ENCODE measurements around the gene AKAP11.
A peak's percentile ranks its signal among the peaks of the same experiment; 100 is the strongest.
"Not testable (repeated sequence)": the region's sequence is repeated elsewhere in the genome, so short reads cannot be mapped to it uniquely, and the experiment has no call there.

Gene AKAP11, protein sequence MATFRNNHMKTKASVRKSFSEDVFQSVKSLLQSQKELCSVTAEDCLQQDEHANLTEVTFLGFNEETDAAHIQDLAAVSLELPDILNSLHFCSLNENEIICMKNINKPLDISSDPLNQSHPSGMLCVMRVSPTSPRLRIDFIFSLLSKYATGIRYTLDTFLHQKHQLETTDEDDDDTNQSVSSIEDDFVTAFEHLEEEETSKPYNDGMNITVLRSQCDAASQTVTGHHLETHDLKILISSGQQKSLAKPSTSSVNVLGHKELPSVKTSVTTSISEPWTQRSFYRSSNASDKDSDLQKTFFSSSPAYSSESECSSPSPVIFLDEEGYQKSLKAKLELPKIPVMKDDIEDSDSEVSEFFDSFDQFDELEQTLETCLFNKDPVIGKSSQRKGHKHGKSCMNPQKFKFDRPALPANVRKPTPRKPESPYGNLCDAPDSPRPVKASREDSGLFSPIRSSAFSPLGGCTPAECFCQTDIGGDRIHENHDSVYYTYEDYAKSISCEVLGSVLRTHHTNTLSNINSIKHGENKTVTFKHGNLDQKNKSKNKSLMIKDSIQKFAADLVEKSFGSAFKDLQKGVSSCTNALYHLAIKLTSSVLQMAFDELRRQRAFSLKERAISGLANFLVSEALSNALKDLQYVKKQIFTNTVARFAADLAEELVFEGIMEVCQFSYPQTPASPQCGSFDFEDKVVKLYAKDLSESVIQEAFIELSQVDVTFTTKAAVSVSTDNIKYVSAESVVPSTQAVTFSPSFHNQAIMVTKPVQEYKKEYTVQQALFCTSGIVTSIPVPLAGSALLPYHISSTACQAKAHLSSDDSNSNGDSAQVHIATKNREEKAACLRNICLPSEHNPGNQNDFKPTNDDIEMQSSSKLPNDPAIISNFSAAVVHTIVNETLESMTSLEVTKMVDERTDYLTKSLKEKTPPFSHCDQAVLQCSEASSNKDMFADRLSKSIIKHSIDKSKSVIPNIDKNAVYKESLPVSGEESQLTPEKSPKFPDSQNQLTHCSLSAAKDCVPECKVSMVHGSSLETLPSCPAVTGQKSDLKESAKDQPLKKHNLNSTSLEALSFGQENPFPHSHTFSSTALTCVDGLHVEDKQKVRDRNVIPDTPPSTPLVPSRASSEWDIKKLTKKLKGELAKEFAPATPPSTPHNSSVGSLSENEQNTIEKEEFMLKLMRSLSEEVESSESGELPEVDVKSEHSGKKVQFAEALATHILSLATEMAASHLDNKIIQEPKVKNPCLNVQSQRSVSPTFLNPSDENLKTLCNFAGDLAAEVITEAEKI (N-terminal part only)

DNA sequence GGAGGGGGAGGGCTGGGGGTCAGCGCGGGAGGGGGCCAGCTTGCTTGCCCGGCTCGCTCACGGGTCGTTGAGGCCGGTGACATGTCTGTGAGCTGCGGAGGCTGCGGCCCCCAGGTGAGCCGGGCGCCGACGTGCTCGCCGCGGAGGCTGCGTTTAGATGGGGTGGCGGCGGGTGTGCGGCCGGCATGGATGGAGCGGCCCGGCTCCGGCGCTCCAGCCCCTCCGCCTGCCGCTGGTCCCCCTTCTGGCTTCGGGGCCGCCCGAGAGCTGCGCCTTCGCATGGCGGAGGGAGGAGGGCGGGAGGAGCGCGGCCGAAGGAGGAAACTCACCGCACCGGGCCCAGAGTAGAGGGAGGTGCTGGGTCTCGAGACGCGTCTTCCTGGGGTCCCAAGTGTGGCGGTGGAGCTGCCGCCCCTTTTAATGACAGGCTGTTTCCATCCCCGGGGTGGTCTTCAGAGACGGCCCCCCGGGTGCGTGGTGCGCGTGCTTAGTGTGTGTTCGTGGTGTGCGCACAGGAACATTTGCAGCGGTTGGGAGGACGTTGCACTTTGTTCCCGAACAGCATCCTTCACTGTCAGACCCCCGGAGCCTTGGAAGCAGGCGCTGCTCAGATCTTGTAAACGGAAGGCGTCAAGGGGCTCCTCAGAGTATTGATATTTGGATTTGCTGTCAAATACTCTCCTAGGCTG lies at the start of gene AKAP11:
AKAP11 (plus strand) TSS at position 38 of the 689 bp plus-strand sequence. CDS start 14,197 bp downstream, outside the sequence.
- Mint-ChIP-seq H3K27ac (peak within 1 kb of the TSS; percentile 98), H3K9me3 (peaks cover 8 to 9% of the 10 kb centered on the region in 2 donors), H3K4me1 (peaks cover 58% of the 10 kb centered on the region), H3K27me3 (no peaks in the 10 kb centered on the region), H3K4me3 (peak within 1 kb of the TSS; percentile 96)
- DNase-seq (peak; percentile 64 to 65), ATAC-seq (peak; percentile 52)

DNA sequence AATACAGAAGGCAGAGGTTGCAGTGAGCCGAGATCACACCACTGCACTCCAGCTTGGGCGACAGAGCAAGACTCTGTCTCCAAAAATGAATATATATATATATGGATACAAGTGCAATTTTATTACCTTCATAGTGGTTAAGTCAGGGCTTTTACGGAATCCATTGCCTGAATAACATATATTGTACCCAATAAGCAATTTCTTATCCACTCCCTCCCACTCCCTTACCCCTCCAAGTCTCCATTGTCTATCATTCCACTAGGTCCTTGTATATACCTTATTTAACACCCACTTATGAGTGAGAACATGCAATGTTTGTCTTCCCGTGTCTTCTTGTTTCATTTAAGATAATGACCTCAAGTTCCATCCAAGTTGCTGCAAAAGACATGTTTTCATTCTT lies 48.3 kb upstream of the AKAP11 start:
- DNase-seq, result no peak
- Mint-ChIP-seq H3K27me3 (no peaks in the 10 kb centered on the region), H3K9me3 (no peaks in the 10 kb centered on the region), H3K4me3 (no peak overlapping the region), H3K4me1 (no peaks in the 10 kb centered on the region), H3K27ac (no peak overlapping the region)
- no peak for ATAC-seq

DNA sequence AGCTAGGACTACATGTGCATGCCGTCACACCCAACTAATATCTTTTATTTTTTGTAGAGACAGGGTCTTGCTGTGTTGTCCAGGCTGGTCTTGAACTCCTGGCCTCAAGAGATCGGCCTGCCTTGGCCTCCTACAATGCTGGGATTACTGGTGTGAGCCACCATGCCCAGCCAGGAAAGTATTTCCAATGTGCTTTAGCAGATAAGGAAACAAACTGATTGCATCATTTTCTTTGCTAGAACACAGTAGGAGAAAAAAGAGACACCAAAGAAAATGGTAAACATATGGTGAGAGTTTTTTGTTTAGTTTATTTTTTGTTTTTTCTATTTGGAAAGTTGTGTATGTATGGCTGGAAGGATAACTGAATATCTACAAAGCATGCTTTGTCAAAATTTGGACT lies 46.9 kb upstream of the AKAP11 start:
- Mint-ChIP-seq H3K9me3 (no peaks in the 10 kb centered on the region), H3K4me3 (no peak overlapping the region), H3K27me3 (no peaks in the 10 kb centered on the region), H3K27ac (no peak overlapping the region), H3K4me1 (no peaks in the 10 kb centered on the region)
- no peak for DNase-seq
- no peak for ATAC-seq

DNA sequence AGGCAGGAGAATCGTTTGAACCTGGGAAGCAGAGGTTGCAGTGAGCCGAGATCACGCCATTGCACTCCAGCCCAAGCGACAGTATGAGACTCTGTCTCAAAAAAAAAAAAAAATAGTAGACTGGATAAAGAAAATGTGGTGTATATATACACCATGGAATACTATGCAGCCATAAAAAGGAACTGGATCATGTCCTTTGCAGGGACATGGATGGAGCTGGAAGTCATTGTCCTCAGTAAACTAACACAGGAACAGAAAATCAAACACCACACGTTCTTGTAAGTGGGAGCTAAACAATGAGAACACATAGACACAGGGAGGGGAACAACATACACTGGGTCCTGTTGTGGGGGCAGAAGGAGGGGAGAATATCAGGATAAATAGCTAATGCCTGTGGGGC lies 45.2 kb upstream of the AKAP11 start:
- peak overlapping the region in 1 of 2 donors; percentile 25 for H3K27ac Mint-ChIP-seq
- H3K4me1 Mint-ChIP-seq, DNase-seq, H3K27me3 Mint-ChIP-seq, H3K9me3 Mint-ChIP-seq, H3K4me3 Mint-ChIP-seq, ATAC-seq: not testable (repeated sequence)

DNA sequence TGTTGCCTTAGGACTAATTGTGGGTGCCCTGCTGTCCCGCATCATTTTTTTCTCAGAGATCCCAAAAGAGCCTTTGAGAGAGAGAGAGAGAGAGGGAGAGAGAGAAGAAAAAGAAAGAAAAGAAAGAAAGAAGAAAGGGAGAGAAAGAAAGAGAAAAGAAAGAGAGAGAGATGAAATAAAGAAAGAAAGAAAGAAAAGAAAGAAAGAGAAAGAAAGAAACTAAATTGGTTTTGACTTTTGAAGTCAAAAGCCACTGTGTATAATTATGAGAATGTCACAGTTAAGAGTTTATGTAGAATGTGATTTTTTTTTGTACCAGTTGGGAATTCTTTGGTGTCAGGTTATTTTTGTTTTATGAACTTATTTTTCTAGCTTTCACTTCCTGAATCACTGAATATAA lies 43.4 kb upstream of the AKAP11 start:
- DNase-seq (no peak), ATAC-seq (no peak)
- Mint-ChIP-seq H3K27ac (peak overlapping the region in 1 of 2 donors; percentile 20), H3K9me3 (no peaks in the 10 kb centered on the region), H3K4me3 (no peak overlapping the region), H3K27me3 (no peaks in the 10 kb centered on the region), H3K4me1 (no peaks in the 10 kb centered on the region)

DNA sequence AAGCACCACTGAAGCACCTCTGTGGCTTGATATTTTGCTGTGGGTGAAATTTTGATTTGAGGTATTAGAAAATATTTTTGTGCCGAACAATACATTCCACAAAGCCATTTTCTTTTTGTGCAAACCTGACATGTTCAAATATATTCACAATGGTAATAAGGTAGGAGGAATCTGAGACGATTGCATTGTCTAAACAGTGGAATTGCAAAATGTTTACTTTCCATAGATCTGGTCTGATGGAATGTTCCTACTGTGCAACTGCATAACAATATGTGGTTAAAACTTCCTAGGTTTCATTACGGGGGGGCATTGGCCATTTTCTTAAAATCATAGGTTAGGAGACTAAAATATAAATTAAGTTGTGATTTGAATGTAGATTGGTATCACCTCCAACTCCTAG lies 42.7 kb upstream of the AKAP11 start:
- no peaks in the 10 kb centered on the region for H3K27me3 Mint-ChIP-seq
- ATAC-seq (no peak), DNase-seq (no peak)
- no peaks in the 10 kb centered on the region for H3K9me3 Mint-ChIP-seq
- H3K27ac Mint-ChIP-seq, result no peak overlapping the region
- no peaks in the 10 kb centered on the region for H3K4me1 Mint-ChIP-seq
- no peak overlapping the region for H3K4me3 Mint-ChIP-seq

DNA sequence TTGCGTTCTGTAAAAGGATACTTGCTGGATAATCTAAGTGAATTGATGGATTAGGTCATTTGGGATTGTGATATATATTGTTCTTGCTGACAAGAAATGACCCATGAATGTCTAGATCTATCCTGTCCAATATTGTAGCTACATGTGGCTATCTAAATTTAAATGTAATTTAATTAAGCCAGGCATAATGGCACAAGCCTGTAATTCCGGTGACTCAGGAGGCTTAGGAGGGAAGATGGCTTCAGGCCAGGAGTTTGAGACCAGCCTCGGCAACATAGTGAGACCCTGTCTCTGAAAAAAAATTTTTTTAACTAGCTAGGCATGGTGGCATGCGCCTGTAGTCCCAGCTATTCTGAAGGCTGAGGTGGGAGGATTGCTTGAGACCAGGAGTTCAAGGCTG lies 39.3 kb upstream of the AKAP11 start:
- no peaks in the 10 kb centered on the region for H3K9me3 Mint-ChIP-seq
- no peaks in the 10 kb centered on the region for H3K27me3 Mint-ChIP-seq
- H3K4me3 Mint-ChIP-seq, result no peak overlapping the region
- H3K4me1 Mint-ChIP-seq, result no peaks in the 10 kb centered on the region
- H3K27ac Mint-ChIP-seq, result no peak overlapping the region
- DNase-seq (no peak), ATAC-seq (no peak)

DNA sequence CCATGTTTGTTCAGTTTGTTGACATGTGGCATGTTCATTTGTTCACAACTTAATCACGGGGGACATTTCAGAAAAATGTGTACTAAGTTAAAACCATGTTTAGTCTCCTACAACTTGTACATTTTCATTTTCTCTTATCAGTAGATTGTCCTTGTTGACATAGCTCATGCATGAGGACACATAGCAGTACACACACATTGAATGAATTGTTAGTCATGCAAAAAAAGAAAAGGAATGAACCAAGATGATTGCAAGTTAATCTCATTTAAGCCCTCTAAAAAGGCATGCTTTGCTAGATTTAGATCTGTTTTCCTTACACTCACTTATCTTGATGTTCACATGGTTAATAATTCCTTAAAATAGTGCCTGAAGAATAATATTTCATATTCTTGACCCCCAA lies 38.2 kb upstream of the AKAP11 start:
- ATAC-seq, result no peak
- Mint-ChIP-seq H3K27me3 (no peaks in the 10 kb centered on the region), H3K9me3 (no peaks in the 10 kb centered on the region), H3K4me1 (no peaks in the 10 kb centered on the region), H3K27ac (no peak overlapping the region), H3K4me3 (no peak overlapping the region)
- no peak for DNase-seq

DNA sequence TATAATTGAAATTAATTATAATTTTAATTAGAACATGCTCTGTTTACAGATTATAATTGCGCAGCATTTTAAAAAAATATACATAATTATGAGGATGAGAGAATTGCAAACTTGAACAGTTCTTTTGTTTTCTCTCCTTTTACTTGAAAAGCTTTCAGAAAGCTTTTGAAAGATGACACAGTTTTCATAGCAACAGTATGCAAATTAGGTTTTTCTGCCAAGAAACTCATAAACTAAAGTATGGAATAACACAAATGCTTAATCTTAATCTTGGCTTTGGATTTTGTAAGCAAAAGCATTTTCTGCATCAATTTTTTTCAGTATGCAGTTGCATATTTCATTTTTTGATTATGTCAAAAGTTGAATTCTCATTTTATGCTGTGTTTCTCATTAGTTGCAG lies 32.8 kb upstream of the AKAP11 start:
- Mint-ChIP-seq H3K4me3 (no peak overlapping the region), H3K27me3 (no peaks in the 10 kb centered on the region), H3K4me1 (no peaks in the 10 kb centered on the region), H3K27ac (no peak overlapping the region), H3K9me3 (no peaks in the 10 kb centered on the region)
- ATAC-seq (no peak), DNase-seq (no peak)

DNA sequence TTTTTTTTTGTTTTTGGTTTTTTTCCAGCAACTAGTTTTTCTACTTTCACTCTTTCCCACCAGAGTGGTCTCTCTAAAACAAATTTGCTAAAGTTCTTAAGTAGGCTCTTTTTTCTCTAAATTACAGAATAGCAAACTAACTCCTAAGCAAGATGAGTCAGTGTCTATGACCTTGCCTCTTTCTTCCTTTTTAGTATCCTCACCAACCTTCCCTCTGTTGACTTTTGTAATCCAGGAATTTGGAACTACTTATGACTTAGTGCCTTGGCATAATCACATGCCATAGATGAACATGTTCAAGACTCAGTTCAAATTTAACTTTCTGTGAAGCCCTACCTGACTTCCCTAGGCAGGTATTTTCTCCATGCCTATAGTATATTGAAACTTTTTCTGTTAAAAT lies 32.3 kb upstream of the AKAP11 start:
- no peaks in the 10 kb centered on the region for H3K27me3 Mint-ChIP-seq
- no peak overlapping the region for H3K4me3 Mint-ChIP-seq
- no peaks in the 10 kb centered on the region for H3K9me3 Mint-ChIP-seq
- H3K27ac Mint-ChIP-seq, result no peak overlapping the region
- ATAC-seq (no peak), DNase-seq (no peak)
- H3K4me1 Mint-ChIP-seq, result no peaks in the 10 kb centered on the region

DNA sequence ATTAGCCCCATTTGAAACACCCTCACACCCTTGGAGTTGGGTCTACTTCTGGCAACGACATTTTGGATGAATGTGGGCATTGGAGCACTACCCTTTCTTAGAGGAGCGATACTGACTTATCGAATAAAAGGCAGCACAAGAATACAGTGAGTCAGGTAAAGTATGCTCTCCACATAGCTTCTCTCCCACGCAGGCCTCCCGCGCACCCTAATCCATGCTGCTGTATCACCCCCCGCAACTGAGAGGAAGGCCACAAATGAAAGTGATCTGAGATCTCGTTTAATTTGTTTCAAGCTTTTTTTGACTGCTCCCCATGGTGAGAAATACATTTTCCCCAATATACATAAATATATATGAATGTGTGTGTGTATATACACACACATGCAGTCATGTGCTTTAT lies 25.4 kb upstream of the AKAP11 start:
- Mint-ChIP-seq H3K27me3 (no peaks in the 10 kb centered on the region), H3K4me1 (no peaks in the 10 kb centered on the region), H3K27ac (no peak overlapping the region), H3K9me3 (no peaks in the 10 kb centered on the region), H3K4me3 (no peak overlapping the region)
- ATAC-seq (no peak), DNase-seq (no peak)

DNA sequence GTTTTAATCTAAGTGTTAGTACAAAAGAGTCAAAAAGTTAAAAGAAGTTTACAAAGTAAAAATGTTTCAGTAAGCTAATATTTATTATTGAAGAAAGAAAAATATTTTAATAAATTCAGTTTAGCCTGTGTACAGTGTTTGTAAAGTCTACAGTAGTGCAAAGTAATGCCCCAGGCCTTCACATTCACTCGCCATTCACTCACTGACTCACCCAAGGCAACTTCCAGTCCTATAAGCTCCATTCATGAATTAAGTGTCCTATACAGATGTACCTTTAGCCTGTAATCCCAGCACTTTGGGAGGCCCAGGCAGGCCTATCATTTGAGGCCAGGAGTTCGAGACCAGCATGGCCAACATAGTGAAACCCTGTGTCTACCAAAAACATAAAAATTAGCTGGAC lies 24.1 kb upstream of the AKAP11 start:
- no peak overlapping the region for H3K27ac Mint-ChIP-seq
- no peak for DNase-seq
- no peaks in the 10 kb centered on the region for H3K4me1 Mint-ChIP-seq
- ATAC-seq, result no peak
- H3K27me3 Mint-ChIP-seq, result no peaks in the 10 kb centered on the region
- H3K9me3 Mint-ChIP-seq, result no peaks in the 10 kb centered on the region
- no peak overlapping the region for H3K4me3 Mint-ChIP-seq

DNA sequence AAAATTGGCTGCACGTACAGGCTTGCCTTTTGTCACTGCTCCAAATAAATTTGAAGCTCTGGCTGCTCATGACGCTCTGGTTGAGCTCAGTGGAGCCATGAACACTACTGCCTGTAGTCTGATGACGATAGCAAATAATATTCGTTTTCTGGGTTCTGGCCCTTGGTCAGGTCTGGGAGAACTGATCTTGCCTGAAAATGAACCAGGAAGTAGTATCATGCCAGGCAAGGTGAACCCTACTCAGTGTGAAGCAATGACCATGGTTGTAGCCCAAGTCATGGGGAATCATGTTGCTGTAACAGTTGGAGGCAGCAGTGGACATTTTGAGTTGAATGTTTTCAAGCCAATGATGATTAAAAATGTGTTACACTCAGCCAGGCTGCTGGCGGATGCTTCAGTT lies 16.1 kb upstream of the AKAP11 start:
- Mint-ChIP-seq H3K4me3 (no peak overlapping the region), H3K4me1 (peaks cover 10% of the 10 kb centered on the region), H3K27me3 (no peaks in the 10 kb centered on the region), H3K27ac (no peak overlapping the region), H3K9me3 (peaks cover 0 to 14% of the 10 kb centered on the region in 2 donors)
- DNase-seq (no peak), ATAC-seq (no peak)

DNA sequence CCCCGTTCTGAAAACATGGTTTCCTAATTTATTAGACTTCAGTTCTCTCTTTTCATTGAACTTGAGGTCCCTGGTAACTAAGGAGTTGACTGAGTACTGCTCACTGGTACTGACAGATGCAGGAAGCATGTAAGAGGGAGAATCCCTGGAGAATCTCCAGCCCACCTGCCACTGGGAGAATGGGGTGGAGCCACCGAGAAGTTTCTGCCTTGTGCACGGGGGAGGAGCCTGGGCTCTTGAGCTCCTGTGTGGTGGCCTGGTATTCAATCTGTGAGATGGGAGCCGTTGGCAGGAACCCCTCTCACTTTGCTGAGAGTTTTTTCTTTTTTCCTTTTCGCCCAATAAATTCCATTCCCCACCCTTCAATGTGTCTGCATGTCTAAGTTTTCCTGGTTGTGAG lies 13.2 kb upstream of the AKAP11 start:
- Mint-ChIP-seq H3K4me1 (peaks cover 10% of the 10 kb centered on the region), H3K4me3 (no peak overlapping the region), H3K27ac (no peak overlapping the region), H3K27me3 (no peaks in the 10 kb centered on the region), H3K9me3 (peaks cover 0 to 14% of the 10 kb centered on the region in 2 donors)
- DNase-seq (no peak), ATAC-seq (no peak)

DNA sequence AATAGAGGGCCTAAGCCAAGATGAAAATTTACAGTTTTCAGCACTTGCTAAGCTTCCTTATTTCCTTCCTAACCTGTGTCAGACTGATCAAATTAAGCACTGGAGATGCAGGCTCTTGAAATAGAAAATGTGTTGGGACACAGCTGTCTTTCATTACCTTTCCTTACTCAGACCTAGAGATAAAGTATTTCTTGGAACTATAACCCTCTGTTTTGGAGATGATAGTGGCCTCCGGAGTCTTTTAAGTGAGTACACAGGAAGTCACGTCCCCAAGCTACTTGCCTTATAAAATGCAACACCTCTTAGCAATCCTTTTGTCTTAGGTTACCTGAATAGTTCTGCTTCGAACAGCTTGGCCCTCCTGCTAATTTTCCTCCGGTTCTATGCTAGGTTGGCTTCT lies 12.4 kb upstream of the AKAP11 start:
- Mint-ChIP-seq H3K4me1 (peaks cover 10% of the 10 kb centered on the region), H3K27ac (peak overlapping the region; percentile 57 to 60), H3K9me3 (peaks cover 0 to 14% of the 10 kb centered on the region in 2 donors), H3K27me3 (no peaks in the 10 kb centered on the region), H3K4me3 (peak overlapping the region in 1 of 2 donors; percentile 18)
- ATAC-seq, result no peak
- no peak for DNase-seq

Data from stimulated activated naive CD8-positive, alpha-beta T cell treated with anti-CD3 and anti-CD28 coated beads, Interleukin-15, amount 100 ng/mL, for 72 hours (primary cell).